Measurements from ENCODE around the gene SSBP3. TPM values are rescaled to one million over a fixed set of nuclear protein-coding genes. Genes with fewer than 3 reads are reported as not detected.

The SSBP3 gene
- total RNA-seq, 4 donors from 2014 or later: 19.0 to 35.2 (median 33.4) TPM

GRCh38 chr1:54272772-54273091, 133.5 kb downstream of the SSBP3 start:
- TF ChIP-seq, protein P1, sequence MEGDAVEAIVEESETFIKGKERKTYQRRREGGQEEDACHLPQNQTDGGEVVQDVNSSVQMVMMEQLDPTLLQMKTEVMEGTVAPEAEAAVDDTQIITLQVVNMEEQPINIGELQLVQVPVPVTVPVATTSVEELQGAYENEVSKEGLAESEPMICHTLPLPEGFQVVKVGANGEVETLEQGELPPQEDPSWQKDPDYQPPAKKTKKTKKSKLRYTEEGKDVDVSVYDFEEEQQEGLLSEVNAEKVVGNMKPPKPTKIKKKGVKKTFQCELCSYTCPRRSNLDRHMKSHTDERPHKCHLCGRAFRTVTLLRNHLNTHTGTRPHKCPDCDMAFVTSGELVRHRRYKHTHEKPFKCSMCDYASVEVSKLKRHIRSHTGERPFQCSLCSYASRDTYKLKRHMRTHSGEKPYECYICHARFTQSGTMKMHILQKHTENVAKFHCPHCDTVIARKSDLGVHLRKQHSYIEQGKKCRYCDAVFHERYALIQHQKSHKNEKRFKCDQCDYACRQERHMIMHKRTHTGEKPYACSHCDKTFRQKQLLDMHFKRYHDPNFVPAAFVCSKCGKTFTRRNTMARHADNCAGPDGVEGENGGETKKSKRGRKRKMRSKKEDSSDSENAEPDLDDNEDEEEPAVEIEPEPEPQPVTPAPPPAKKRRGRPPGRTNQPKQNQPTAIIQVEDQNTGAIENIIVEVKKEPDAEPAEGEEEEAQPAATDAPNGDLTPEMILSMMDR (IDR thresholded peaks at IDR 0.05): peak in 1 of 6 experiments; percentile 38
- TF ChIP-seq POLR2A (IDR thresholded peaks at IDR 0.05): no peak
- H3K4me1 ChIP-seq: peaks cover 0 to 61% (median 12%) of the 10 kb centered on the region in 4 donors
- peak overlapping the region; percentile 40 to 86 (median 64) for H3K27ac ChIP-seq
- peaks cover 0 to 6% (median 0%) of the 10 kb centered on the region in 3 donors for H3K36me3 ChIP-seq
- no peak for DNase-seq
- no peak overlapping the region for H3K4me3 ChIP-seq
- no peaks in the 10 kb centered on the region for H3K27me3 ChIP-seq
- H3K9me3 ChIP-seq: no peaks in the 10 kb centered on the region

DNA sequence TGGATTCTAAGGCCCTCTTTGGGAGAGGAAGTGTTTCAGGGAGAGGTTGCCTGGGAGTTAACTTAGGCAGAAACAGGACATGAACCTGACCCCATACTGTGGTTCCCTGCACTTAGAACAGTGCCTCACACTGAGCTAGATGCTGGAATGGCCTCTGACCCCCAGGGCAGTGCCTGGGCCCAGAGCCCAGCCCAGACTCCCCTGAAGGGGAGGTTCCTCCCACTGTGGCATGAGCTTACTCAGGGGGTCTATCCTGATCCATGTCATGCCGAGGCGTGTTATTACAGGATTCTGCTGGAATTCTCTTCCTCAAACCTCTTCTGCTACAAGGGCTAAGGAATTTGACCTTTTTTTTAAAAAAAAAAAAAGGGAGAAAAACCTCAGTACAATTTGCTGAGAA, 134.1 kb downstream of the SSBP3 start:
- peaks cover 0 to 6% (median 0%) of the 10 kb centered on the region in 3 donors for H3K36me3 ChIP-seq
- no peak for DNase-seq
- TF ChIP-seq, protein P1 (IDR thresholded peaks at IDR 0.05): no peak
- no peak for TF ChIP-seq POLR2A (IDR thresholded peaks at IDR 0.05)
- H3K27me3 ChIP-seq: no peaks in the 10 kb centered on the region
- H3K4me3 ChIP-seq: no peak overlapping the region
- peak overlapping the region in 3 of 4 donors; percentile 23 to 86 (median 40) for H3K27ac ChIP-seq
- no peaks in the 10 kb centered on the region for H3K9me3 ChIP-seq
- H3K4me1 ChIP-seq: peaks cover 0 to 57% (median 10%) of the 10 kb centered on the region in 4 donors

DNA sequence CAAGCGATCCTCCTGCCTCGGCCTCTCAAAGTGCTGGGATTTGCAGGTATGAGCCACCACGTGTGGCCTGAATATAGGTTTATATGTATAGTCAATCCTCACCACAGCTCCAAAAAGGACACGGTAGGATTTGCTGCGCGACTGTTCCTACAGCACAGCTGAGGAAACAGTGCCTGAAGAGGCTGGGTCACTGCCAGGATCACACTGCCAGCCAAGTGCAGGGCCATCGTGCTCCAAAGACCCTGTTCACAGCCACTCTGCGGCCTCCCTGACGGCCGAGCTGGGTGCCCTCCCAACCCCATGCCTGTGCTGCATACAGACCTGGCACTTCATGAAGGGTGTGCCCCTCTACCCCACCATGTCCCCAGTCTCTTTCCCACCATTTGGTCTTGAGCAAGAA, 134.9 kb downstream of the SSBP3 start:
- TF ChIP-seq, protein P1 (IDR thresholded peaks at IDR 0.05): no peak
- TF ChIP-seq POLR2A (IDR thresholded peaks at IDR 0.05): no peak
- Histone ChIP-seq H3K27ac (peak overlapping the region in 1 of 4 donors; percentile 86), H3K4me1 (peaks cover 0 to 50% (median 10%) of the 10 kb centered on the region in 4 donors), H3K9me3 (no peaks in the 10 kb centered on the region), H3K27me3 (no peaks in the 10 kb centered on the region), H3K36me3 (peaks cover 0 to 6% (median 0%) of the 10 kb centered on the region in 3 donors), H3K4me3 (no peak overlapping the region)
- no peak for DNase-seq

DNA sequence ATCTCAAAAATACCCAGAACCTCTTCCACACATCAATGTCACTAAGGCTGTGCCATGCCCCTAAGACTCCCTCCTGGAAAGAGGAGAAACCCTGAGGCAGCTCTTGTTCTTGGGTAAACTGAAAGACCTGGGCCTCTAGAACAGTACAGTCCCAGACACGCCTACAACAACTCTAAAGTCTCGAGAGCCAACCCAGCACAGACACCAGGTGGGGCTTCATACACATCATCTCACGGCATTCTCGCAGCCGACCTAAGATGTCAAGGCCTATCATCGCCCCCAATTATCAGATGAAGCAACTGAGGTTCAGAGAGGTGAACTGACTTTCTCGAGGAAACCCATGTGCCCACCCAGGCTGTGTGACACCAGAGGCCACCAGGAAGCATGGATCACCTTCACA, 135.7 kb downstream of the SSBP3 start:
- Histone ChIP-seq H3K27me3 (no peaks in the 10 kb centered on the region), H3K27ac (no peak overlapping the region), H3K9me3 (no peaks in the 10 kb centered on the region), H3K36me3 (peaks cover 0 to 6% (median 0%) of the 10 kb centered on the region in 3 donors), H3K4me1 (peaks cover 0 to 42% (median 6%) of the 10 kb centered on the region in 4 donors), H3K4me3 (no peak overlapping the region)
- DNase-seq: no peak
- TF ChIP-seq, protein P1 (IDR thresholded peaks at IDR 0.05): no peak
- TF ChIP-seq POLR2A (IDR thresholded peaks at IDR 0.05): no peak

- peaks cover 0 to 6% (median 0%) of the 10 kb centered on the region in 3 donors for H3K36me3 ChIP-seq
- TF ChIP-seq POLR2A (IDR thresholded peaks at IDR 0.05): no peak
- TF ChIP-seq, protein P1 (IDR thresholded peaks at IDR 0.05): no peak
- no peak overlapping the region for H3K27ac ChIP-seq
- DNase-seq: no peak
- no peaks in the 10 kb centered on the region for H3K27me3 ChIP-seq
- peaks cover 0 to 30% (median 0%) of the 10 kb centered on the region in 4 donors for H3K4me1 ChIP-seq
- H3K4me3 ChIP-seq: no peak overlapping the region
- H3K9me3 ChIP-seq: no peaks in the 10 kb centered on the region
Measured at GRCh38 chr1:54268762-54269297, 137.4 kb downstream of the SSBP3 start.
